Measurements from ENCODE around the gene TNK2.

- TF ChIP-seq ZNF19 (tag by site-specific recombination; IDR thresholded peaks at IDR 0.05; ENCODE audit: low read depth) (no peak), PRDM1 (tag by site-specific recombination; IDR thresholded peaks at IDR 0.05) (no peak), ZNF174 (tag by site-specific recombination; IDR thresholded peaks at IDR 0.05) (no peak), ZNF391 (tag by site-specific recombination; IDR thresholded peaks at IDR 0.05; ENCODE audit: borderline replicate concordance, low read depth) (no peak), ZNF658 (tag by site-specific recombination; IDR thresholded peaks at IDR 0.05) (no peak)
- TF ChIP-seq, protein P1, sequence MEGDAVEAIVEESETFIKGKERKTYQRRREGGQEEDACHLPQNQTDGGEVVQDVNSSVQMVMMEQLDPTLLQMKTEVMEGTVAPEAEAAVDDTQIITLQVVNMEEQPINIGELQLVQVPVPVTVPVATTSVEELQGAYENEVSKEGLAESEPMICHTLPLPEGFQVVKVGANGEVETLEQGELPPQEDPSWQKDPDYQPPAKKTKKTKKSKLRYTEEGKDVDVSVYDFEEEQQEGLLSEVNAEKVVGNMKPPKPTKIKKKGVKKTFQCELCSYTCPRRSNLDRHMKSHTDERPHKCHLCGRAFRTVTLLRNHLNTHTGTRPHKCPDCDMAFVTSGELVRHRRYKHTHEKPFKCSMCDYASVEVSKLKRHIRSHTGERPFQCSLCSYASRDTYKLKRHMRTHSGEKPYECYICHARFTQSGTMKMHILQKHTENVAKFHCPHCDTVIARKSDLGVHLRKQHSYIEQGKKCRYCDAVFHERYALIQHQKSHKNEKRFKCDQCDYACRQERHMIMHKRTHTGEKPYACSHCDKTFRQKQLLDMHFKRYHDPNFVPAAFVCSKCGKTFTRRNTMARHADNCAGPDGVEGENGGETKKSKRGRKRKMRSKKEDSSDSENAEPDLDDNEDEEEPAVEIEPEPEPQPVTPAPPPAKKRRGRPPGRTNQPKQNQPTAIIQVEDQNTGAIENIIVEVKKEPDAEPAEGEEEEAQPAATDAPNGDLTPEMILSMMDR (tag by site-specific recombination; IDR thresholded peaks at IDR 0.05), result no peak
Measured at GRCh38 chr3:195818301-195818700, 90.0 kb downstream of the TNK2 start.

Measured in HEK293 (cell line).